ENCODE results near the gene ITGA2B.

GRCh38 chr17:44333371-44333770, 56.1 kb downstream of the ITGA2B start:
- TF ChIP-seq YY1 (IDR thresholded peaks at IDR 0.05; ENCODE audit: low read depth) (no peak), REST (IDR thresholded peaks at IDR 0.05; ENCODE audit: low read depth) (no peak), EP300 (IDR thresholded peaks at IDR 0.05; ENCODE audit: borderline replicate concordance) (no peak), TEAD4 (IDR thresholded peaks at IDR 0.05) (no peak), MAX (IDR thresholded peaks at IDR 0.05) (no peak), EGR1 (IDR thresholded peaks at IDR 0.05) (no peak), TCF12 (IDR thresholded peaks at IDR 0.05; ENCODE audit: low read depth) (no peak), TAF1 (IDR thresholded peaks at IDR 0.05; ENCODE audit: low read depth) (no peak), CREB1 (IDR thresholded peaks at IDR 0.05; ENCODE audit: low read depth) (no peak), FOXM1 (IDR thresholded peaks at IDR 0.05; ENCODE audit: borderline replicate concordance, low read depth) (no peak)
